K562 (cell line): ENCODE results near the gene BANP.
"Not testable (repeated sequence)": the region's sequence is repeated elsewhere in the genome, so short reads cannot be mapped to it uniquely, and the experiment has no call there.

Source experiments
- BRD9 ChIP-seq: fragments of 450-650 bp; IDR thresholded peaks from 2 replicates; pipeline ENCODE4 v1.6.1; 2018; ENCODE audit warnings: low read depth; ENCODE audit not compliant: partially characterized antibody
- ESRRA ChIP-seq: fragments of 450-650 bp; IDR thresholded peaks from 2 replicates; pipeline ENCODE4 v1.6.1; 2014; ENCODE audit warnings: low read depth, mild to moderate bottlenecking, moderate library complexity, borderline replicate concordance
- TCF7L2 ChIP-seq: fragments of 150-350 bp; IDR thresholded peaks from 2 replicates; pipeline ENCODE4 v1.6.1; 2016; ENCODE audit warnings: low read depth, mild to moderate bottlenecking, low read length, moderate library complexity
- XRCC5 ChIP-seq: fragments of 200-400 bp; formaldehyde crosslinking; IDR thresholded peaks from 2 replicates; pipeline ENCODE4 v1.6.1; 2017; ENCODE audit warnings: low read depth, mild to moderate bottlenecking, low read length
- ZNF354B ChIP-seq: fragments of 250-450 bp; sonication (Bioruptor Pico); IDR thresholded peaks from 2 replicates; pipeline ENCODE4 v1.4.0; 2020

GRCh38 chr16:88111976-88112375 lies 160.7 kb downstream of the BANP start:
- TF ChIP-seq XRCC5; TCF7L2; BRD9; ZNF354B (CRISPR knock-in tag); ESRRA: not testable (repeated sequence)
